Activated T-helper 1 cell treated with anti-CD3 and anti-CD28 coated beads, Interleukin-2, amount 50 U/mL, for 16 hours (primary cell): Measurements from ENCODE around the gene LDHD.
"Not testable (repeated sequence)": the region's sequence is repeated elsewhere in the genome, so short reads cannot be mapped to it uniquely, and the experiment has no call there.

Experiments
- DNase-seq, 2 donors: peaks; one replicate each; pipeline ENCODE4 v3.0.0-alpha.2; 2020; ENCODE audit warnings: low read depth in 1 of 2, low spot score in 1 of 2

LDHD gene

DNA sequence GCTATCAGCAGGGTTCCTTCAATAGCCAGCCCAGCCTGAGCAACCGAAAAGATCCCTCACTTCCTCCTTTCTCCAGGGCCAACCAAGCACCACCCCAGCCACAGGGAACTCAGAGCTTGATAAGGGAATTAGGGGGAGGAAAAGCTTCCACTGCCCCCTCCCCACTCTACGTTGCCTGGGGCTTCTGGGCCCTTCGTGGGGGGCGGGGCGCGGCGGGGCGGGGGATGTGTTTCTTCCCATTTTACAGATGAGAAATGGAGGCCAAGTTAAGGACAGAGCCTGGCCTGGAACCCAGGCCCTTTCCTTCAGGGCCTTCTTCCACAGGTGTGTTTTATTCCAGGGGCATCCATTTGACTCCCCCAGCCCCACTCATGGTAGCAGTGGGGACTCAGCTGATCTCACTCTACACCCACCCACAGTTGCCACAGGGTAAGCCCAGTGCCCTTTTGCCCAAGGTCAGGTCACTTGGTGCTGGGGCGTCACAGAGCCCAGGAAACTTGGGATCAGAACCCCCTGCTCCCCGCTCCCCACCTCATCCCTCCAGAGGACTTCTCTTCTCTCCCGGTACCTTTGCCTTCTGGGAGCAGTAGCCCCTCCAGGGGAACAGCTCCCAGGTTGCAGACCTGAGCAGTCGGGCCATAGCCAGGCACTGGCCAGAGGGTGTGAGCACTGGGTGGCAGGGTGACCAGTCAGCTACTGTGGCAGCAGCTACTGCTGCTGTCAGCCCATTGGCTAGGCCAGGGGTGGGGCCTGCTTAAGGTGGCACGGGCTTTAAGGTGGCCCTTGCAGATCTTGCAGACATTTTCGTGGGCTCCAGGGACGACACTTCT is at the start of gene LDHD:
LDHD (minus strand) TSS at position 700 of the 830 bp plus-strand sequence; CDS start at position 640, 60 bp downstream.
- DNase-seq, result no peak

DNA sequence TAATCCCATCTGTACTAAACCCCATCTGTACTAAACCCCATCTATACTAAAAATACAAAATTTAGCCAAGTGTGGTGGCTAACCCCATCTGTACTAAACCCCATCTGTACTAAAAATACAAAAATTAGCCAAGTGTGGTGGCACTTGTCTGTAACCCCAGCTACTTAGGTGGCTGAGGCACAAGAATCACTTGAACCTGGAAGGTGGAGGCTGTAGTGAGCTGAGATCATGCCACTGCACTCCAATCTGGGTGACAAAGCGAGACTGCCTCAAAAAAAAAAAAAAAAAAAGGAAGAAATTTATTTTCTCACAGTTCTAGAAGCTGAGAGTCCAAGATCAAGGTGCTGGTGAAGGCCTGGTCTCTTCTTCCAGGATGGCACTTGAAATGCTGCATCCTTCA is 43.8 kb upstream of the LDHD start:
- DNase-seq, result no peak

DNA sequence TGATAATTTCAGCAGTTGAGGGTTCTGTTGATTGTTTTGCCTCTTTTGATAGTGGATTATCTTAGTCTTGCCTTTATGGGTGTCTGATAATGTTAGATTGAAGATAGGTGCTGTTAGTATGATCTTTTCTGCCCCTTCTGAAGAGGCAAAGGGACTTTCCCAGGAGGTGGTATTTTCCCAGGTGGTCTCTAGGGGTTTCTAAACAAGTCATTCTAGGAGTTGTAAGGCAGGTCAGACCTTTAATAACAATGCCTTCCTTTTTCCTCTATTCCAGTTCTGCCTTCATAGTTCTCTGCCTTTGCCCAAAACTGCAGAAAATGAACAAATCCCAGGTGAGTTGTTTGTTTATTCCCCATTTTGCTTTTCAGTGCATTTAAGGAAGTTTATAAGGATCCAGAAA is 36.1 kb upstream of the LDHD start:
- no peak for DNase-seq

DNA sequence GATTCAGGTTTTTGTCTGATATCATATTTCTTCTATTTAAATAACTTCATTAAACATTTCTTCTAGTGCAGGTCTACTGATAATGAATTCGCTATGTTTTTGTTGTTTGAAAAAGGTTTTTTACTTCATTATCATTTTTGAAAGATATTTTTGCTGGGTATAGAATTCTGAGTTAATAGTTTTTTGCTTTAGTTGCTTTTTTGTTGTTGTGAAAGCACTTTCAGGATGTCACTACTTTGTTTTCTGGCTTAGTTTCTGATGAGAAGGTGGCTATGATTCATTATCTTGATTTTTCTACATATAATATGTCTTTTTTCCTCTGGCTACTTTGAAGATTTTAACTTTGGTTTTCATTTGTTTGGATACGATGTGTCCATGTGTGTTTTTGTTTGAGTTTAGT is 35.2 kb upstream of the LDHD start:
- no peak for DNase-seq

DNA sequence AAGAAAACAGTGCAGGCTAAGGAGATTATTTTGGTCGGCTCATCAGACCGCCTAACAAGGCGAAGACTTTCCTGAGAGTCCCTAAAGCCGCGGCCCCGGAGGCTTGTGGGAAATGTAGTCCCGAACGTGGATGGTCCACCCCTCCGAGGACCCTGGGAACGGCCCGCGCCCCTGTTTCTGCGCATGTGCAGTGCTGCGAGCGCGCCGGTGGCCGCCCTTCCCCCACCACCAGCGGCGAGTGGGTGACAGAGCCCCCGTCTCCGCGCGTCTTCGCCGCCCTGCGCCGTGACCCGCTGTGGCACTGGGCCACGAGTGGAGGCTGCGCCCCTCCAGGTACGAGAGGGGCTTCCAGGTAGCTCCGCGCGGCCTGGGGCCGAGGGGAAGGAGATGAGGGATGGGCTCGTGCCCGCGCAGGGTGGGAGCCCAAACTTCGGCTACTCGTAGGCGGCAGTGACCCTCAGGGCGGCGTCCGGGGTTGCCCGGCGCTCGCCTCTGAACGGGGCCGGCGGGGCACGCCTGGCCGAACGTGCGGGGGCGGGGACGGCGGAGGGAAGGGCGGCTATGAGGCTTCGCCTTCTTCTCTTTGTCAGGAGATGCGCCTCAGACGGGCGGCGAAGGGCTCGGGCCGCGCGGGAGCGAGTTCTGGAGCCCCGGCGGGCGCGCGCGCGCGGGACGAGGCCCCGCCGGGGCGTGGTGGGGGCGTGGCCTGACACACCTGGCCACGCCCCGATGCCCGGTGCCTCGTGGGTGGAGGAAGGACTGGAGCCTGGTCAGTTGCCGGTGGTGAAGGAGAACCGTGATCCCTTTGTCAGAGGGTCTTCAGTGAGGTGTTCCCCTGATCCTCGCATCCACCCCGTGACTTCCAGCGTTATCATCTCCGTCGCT is 32.0 kb upstream of the LDHD start, which contains the start of gene ZFP1:
ZFP1 (plus strand) TSS at position 214 of the 885 bp plus-strand sequence. CDS start 4,428 bp downstream, outside the sequence.
- DNase-seq, result peak; percentile 91

DNA sequence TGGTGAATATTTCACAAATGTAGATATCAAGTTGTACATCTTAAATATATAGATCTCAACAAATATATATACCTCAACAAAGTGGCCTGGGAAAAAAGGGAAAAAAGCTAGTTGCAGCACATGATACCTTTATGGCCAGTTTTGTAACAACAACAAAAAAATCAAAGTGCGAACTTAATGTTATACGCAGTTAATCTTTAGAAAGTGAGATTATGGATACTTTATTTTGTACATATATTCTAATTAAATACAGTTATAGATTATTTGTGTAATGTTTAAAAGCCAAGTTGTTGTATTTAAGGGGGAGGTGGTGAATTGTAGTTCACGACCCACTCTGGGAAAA is 31.4 kb upstream of the LDHD start:
- DNase-seq, result no peak

DNA sequence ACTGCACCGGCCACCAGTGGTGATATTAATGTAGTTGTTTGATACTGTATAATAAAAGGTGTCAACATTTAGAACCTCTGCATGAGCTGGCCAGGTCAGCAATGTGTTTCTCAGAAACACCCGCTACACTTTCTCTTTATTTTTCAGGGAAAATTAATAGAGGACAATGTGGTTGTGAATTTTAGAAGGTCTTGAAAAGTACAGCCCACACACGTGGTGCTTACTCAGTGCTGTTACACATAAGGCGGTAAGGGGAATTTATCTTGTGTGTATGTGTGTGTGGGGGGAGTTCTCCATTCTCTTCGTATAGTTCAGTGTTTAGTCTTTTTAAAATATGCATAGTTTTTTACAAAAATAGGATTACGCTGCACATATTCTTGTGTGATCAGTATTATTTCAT is 27.4 kb upstream of the LDHD start:
- DNase-seq, result no peak

DNA sequence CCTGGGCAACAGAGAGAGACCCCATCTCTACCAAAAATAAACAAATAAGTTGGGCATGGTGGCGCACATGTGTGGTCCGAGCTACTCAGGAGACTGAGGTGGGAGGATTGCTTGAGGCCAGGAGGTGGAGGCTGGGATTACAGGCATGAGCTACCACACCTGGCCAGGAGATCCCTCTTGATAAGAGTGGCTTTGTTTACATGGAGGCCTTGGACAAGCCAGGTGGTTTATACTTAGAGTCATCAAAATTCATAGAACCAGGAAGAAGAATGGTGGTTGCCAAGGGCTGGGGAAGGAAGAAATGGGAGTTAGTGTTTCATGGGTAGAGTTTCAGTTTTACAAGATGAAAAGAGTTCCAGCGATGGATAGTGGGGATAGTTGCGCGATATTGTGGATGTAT is 22.9 kb upstream of the LDHD start:
- DNase-seq, result no peak

DNA sequence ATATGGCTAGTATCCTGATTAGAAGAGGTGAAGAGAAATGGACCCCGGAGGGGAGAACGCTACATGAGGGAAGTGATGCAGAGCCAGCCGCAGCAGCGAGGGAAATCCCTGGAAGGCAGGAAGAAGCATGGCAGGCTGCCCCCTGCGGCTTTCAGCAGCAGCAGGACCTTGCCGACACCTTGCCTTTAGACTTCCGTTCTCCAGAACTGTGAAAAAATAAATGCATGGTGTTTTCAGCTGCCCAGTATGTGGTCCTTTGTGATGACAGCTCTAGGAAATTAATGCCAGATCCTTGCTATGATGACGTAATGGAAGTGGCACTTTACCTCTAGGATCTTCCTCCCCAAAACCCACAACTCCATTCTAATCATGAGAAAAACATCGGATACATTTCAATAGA is 22.1 kb upstream of the LDHD start:
- DNase-seq, result no peak

DNA sequence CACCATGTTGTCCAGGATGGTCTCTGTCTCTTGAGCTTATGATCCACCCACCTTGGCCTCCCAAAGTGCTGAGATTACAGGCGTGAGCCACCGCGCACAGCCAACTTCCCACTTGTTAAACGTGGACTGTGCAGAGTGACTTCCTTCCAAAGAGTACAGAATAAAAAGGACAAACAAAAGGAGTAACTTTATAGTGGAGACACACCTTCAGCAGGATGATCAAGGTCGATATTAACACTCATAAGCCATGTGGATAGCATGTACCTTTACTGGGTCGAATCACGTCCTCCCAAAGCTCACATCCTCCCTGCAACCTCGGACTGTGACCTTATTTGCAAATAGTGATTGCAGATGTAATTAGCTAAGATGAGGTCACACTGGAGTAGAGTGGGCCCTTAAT is 21.7 kb upstream of the LDHD start:
- no peak for DNase-seq

DNA sequence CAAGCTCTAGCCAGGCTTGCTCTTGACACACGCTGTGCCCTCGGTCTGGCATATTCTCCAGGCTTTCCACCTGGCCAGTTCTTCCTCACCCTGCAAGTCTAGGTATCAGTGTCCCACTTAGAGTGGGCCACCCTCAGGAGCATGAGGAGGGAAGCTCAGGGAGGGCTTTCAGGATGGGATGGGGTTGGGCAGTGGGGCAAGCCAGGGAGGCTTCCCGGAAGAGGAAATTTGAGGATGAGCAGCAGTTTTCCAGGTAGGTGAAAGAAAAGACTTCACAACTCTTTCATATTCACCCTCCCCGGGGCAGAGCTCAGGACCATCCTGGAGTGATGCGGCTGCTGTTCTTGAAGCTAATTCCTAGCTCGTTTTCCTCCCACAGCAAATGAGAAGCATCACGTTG is 14.5 kb upstream of the LDHD start:
- DNase-seq, result no peak

DNA sequence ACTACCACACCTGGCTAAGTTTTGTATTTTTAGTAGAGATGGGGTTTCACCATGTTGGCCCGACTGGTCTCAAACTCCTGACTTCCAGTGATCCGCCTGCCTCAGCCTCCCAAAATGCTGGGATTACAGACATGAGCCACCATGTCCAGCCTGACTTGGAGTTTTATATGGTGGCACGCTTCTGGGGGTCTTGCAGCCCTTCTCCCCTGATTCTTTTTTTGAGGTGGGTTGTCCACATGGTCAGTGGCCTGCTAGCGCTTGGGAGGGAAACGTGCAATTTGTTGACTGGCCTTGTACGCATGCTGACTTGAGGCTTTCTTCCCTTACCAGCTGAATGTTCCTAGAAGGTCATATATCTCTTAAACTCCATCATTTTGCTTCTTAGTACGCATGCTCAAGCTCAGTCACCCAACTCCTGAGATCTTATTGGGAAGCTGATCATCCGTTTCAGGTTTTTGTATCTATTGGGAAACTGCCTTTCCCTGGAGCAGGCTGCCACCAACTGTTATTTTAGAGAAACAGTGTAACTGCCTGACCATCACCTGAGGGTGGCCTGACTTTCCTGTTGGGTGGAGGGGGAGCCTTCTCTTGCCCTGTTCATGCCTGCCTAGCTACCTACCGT is 13.7 kb upstream of the LDHD start:
- no peak for DNase-seq

DNA sequence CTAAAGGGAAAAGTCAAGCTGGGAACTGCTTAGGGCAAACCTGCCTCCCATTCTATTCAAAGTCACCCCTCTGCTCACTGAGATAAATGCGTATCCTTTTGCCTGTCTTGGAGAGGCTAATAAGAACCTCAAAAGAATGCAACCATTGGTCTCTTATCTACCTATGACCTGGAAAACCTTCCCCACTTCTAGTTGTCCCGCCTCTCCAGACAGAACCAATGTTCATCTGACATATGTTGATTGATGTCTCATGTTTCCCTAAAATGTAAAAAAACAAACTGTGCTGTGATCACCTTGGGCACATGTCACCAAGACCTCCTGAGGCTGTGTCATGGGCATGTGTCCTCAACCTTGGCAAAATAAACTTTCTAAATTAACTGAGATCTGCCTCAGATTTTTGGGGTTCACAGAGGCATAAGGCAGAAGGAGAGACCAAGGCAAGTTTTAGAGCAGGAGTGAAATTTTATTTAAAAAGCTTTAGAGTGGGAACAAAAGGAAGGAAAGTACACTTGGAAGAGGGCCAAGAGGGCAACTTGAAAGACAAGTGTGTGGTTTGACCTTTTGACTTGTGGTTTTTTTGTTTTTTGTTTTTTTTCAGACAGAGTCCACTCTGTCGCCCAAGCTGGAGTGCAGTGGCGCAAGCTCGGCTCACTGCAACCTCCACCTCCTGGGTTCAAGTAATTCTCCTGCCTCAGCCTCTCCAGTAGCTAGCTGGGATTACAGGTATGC is 13.0 kb upstream of the LDHD start:
- not testable (repeated sequence) for DNase-seq

DNA sequence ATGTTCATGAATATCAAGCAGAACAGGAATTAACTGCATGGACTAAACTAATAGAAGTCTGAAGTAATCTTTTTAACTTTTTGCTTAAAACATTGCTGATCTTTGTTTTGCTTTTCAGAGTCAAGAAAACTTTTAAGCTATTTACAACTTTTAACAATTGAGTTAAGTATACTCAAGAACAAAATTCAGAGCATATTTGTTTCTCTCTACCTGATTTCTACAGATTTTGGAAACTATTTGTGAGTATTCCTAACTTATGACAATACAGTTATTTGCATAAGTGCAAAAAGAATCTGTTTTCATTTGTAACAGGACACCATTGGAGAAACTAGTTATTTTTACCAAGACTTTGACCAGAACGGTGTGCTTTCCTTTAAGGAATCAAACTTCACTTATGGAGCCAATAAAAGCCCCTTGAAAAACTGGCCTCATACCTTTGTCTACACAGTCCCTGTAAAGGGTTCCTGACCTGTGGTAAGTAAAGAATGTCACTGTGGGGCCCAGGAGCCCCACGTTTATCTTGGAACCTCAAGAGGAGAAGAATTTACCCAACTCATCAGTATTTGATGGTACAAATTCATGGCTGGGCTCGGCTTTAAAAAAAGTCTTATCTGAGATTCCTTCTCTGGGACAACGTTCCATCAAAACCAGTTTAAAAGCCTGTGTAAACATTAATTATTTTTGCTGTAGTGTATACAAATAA is 11.3 kb upstream of the LDHD start:
- no peak for DNase-seq

DNA sequence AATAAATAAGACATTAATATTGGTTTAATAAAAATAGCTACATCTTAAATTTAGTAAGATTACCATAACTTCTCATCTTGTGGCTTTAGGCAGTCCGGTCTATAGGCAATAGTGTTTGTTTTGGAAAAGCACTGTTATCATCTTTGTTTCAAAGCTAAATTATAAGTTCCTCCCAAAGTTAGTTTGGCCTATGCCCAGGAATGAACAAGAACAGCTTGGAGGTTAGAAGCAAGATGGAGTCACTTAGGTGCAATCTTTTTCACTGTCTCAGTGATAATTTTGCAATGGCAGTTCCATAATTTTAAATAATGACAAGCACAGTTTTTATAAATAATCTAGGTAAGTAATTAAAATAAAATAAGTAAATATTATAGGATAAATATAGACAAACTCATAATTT is 6.0 kb upstream of the LDHD start:
- DNase-seq, result no peak

DNA sequence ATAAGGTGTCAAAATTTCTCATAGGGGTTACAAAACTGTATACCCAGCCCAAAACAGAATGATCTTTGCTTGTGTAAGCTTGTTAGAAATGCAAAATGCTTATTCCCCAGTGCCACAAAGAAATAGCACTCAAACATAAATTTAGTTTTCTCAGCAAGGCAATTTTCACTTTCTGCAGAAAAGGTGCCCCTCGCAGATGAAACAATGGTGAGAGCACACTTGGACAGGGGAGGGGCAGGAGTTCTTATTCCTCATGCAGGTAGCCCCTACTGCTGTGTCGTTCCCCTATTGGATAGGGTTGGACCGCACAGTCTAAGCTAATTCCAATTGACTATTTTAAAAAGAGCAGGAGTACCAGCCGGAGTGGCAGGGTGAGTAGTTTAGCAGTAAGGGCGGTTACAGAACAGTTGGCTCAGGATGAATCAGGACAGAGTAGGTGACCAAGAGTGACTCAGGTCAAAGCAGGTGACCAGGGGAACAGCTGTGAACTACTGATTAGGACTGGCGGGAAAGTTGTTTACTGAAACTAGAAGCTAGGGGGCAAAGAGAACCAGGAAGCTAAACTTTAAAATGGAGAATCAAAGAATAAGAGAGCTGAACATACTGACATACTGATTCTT is 5.5 kb upstream of the LDHD start:
- DNase-seq, result no peak

DNA sequence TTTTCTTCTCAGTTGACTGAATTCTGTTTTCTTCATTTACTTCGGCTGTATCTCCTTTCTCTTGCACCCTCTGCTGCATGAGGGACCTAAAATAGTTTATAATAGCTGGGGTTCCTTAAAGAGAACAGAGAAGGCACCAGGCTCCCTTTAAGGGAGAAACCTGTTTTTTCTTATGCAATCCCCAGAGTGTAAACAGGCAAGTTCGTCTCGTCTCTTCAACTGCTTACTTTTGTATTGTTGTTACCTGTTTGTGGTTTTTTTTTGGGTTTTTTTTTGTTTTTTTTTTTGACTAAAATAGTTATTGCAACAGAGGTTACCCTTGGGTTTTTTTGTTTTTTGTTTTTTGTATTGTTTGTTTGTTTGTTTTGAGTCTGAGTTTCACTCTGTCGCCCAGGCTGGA is 3.7 kb upstream of the LDHD start:
- DNase-seq, result no peak

DNA sequence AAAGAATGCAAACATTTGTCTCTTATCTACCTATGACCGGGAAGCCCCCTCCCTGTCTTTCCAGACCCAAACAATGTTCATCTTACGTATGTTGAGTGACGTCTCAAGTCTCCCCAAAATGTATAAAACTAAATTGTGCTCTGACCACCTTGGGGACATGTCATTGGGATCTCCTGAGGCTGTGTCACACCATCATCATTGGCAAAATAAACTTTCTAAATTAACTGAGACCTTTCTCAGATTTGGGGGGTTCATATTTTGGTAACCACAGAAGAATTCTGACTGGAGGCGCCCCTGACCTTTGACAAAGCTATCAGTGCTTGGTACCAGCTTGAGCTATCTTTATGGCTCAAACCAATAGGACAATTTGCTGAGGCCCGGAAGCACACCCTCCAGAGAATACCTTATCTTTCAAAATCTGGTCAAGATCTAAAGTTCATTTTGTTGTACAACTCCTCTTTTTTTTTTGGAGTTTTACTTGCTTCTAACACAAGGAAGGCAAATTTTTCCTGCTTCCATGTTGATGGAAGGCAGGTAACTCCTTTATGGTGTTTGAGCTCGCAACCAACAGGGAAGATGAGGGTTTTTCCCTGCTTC is 2.5 kb upstream of the LDHD start:
- DNase-seq, result no peak

DNA sequence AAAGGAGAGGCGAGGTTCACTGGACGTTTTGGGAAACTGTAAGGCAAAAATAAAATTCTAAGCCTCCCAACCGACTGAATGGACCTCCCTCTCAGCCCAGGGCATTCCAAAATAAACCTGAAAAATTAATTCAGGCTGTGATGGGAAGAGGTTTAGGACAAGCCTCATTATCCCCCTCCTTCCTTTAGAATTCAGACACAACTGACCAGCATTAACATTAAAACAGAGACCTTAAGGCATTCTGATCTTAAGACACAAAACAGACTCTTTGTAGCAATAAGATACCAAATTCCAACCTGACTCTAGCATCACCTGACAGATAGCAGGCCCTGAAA is 298 bp upstream of the LDHD start:
- no peak for DNase-seq
